GM23338 (cell line): ENCODE measurements around the gene MPPED1. TPM values are rescaled to one million over a fixed set of nuclear protein-coding genes. Genes with fewer than 3 reads are reported as not detected.

ENCODE experiments used
- ATAC-seq: fragments of 200-7000 bp; cut with Tn5 transposase; 3 replicates; pipeline ENCODE4 v1.9.1; 2020
- DNase-seq: peaks from one replicate; pipeline ENCODE4 v3.0.0-alpha.2; 2015; ENCODE audit warnings: low spot score
- H2AFZ ChIP-seq: fragments of 200-600 bp; sonication (generic); 2 replicates; pipeline ENCODE4 v1.8.0; 2016; ENCODE audit warnings: antibody characterized with exemption, mild to moderate bottlenecking, moderate library complexity
- H3F3A ChIP-seq: fragments of 200-600 bp; sonication (generic); replicated peaks from 2 replicates; pipeline ENCODE4 v1.8.0; 2017; ENCODE audit warnings: antibody characterized with exemption, mixed run types, low read depth
- H3K27ac ChIP-seq: fragments of 200-600 bp; sonication (generic); 2 replicates; pipeline ENCODE4 v1.6.1; 2016; ENCODE audit warnings: low read depth
- H3K27me3 ChIP-seq: fragments of 200-600 bp; sonication (generic); 2 replicates; pipeline ENCODE4 v1.8.0; 2016; ENCODE audit warnings: mild to moderate bottlenecking, mixed run types, moderate library complexity; ENCODE audit not compliant: insufficient read depth
- H3K36me3 ChIP-seq: fragments of 200-600 bp; sonication (generic); 2 replicates; pipeline ENCODE4 v1.8.0; 2016; ENCODE audit warnings: mild to moderate bottlenecking; ENCODE audit not compliant: insufficient read depth
- H3K4me1 ChIP-seq: fragments of 200-600 bp; sonication (generic); 2 replicates; pipeline ENCODE4 v1.8.0; 2016; ENCODE audit warnings: mild to moderate bottlenecking, moderate library complexity; ENCODE audit not compliant: insufficient read depth
- H3K4me2 ChIP-seq: fragments of 200-600 bp; sonication (generic); 2 replicates; pipeline ENCODE4 v1.7.1; 2017; ENCODE audit warnings: mixed run types
- H3K4me3 ChIP-seq: fragments of 200-600 bp; sonication (generic); 2 replicates; pipeline ENCODE4 v1.6.1; 2016; ENCODE audit warnings: mixed run types
- H3K79me2 ChIP-seq: fragments of 200-600 bp; sonication (generic); replicated peaks from 2 replicates; pipeline ENCODE4 v1.8.0; 2017; ENCODE audit warnings: mild to moderate bottlenecking; ENCODE audit not compliant: insufficient read depth
- H3K9me2 ChIP-seq: fragments of 200-600 bp; sonication (generic); 2 replicates; pipeline ENCODE4 v1.8.0; 2017; ENCODE audit not compliant: insufficient read depth
- H4K20me1 ChIP-seq: fragments of 200-600 bp; sonication (generic); replicated peaks from 2 replicates; pipeline ENCODE4 v1.8.0; 2017; ENCODE audit warnings: mild to moderate bottlenecking; ENCODE audit not compliant: insufficient read depth
- H3K27ac Mint-ChIP-seq: 2 replicates; pipeline ENCODE4 v1.8.0; 2020; ENCODE audit warnings: inconsistent platforms, mild to moderate bottlenecking, moderate library complexity, mixed read lengths
- H3K27me3 Mint-ChIP-seq: 3 replicates; pipeline ENCODE4 v1.8.0; 2022; ENCODE audit warnings: low read depth, mild to moderate bottlenecking, moderate library complexity, mixed read lengths, inconsistent platforms; ENCODE audit not compliant: insufficient read depth, poor library complexity
- H3K36me3 Mint-ChIP-seq: 3 replicates; pipeline ENCODE4 v1.8.0; 2021; ENCODE audit warnings: low read depth, mild to moderate bottlenecking, inconsistent platforms, moderate library complexity, mixed read lengths
- H3K4me1 Mint-ChIP-seq: 3 replicates; pipeline ENCODE4 v1.8.0; 2020; ENCODE audit warnings: mild to moderate bottlenecking, inconsistent platforms, mixed read lengths
- H3K4me3 Mint-ChIP-seq: 3 replicates; pipeline ENCODE4 v1.8.0; 2021; ENCODE audit warnings: moderate library complexity, mild to moderate bottlenecking, inconsistent platforms, mixed read lengths
- H3K9me3 Mint-ChIP-seq: 3 replicates; pipeline ENCODE4 v1.8.0; 2020; ENCODE audit warnings: moderate library complexity, mild to moderate bottlenecking, inconsistent platforms, mixed read lengths
- CREB1 ChIP-seq: fragments of 250-450 bp; sonication (Bioruptor Pico); IDR thresholded peaks from 2 replicates; pipeline ENCODE4 v1.5.0; 2020; ENCODE audit warnings: low read depth, mild to moderate bottlenecking, moderate library complexity
- EZH2phosphoT487 ChIP-seq: fragments of 200-600 bp; sonication (generic); IDR thresholded peaks from one replicate; pipeline ENCODE4 v1.8.1; 2018; ENCODE audit warnings: antibody characterized with exemption; ENCODE audit not compliant: unreplicated experiment
- JUNB ChIP-seq: IDR thresholded peaks from one replicate; pipeline ENCODE4 v1.6.1; 2016; ENCODE audit warnings: antibody characterized with exemption; ENCODE audit not compliant: unreplicated experiment
- ZNF114 ChIP-seq: fragments of 250-450 bp; sonication (Bioruptor Pico); IDR thresholded peaks from 2 replicates; pipeline ENCODE4 v1.5.0; 2020; ENCODE audit warnings: mild to moderate bottlenecking, moderate library complexity
- ZNF331 ChIP-seq: fragments of 250-450 bp; sonication (Bioruptor Pico); IDR thresholded peaks from 2 replicates; pipeline ENCODE4 v1.5.0; 2020; ENCODE audit warnings: low read depth, mild to moderate bottlenecking, moderate library complexity
- polyA plus RNA-seq: library from polyadenylated mRNA; unstranded; fragments of >200 nt; fragmentation: Nextera tagmentation; extraction: Ambion mirVana; gene quantifications from 2 replicates; pipeline ENCODE4 v1.2.1, GENCODE V29; 2016
- total RNA-seq: library from RNA; depleted of rRNA; stranded (reverse); fragments of >200 nt; shearing (Covaris generic); gene quantifications from 2 replicates; pipeline ENCODE4 v1.2.3, GENCODE V29; 2014
- TF ChIP-seq, protein P1 (sequence below): IDR thresholded peaks from 2 replicates; pipeline ENCODE4 v1.6.1; 2016; ENCODE audit warnings: antibody characterized with exemption
- TF ChIP-seq, protein P2 (sequence below), 2 experiments: fragments of 200-600 bp in 1 of 2; sonication (generic) in 1 of 2; conservative IDR thresholded peaks; 2 replicates each; pipeline versions ENCODE4 v1.5.1 to v1.6.1; 2016 to 2017; ENCODE audit warnings: antibody characterized with exemption in 2 of 2, low read depth in 2 of 2, mild to moderate bottlenecking in 2 of 2, moderate library complexity in 1 of 2

The MPPED1 gene
- total and polyA plus RNA-seq, 2 experiments from 2014 or later = 0.56 TPM; not detected in 1

DNA sequence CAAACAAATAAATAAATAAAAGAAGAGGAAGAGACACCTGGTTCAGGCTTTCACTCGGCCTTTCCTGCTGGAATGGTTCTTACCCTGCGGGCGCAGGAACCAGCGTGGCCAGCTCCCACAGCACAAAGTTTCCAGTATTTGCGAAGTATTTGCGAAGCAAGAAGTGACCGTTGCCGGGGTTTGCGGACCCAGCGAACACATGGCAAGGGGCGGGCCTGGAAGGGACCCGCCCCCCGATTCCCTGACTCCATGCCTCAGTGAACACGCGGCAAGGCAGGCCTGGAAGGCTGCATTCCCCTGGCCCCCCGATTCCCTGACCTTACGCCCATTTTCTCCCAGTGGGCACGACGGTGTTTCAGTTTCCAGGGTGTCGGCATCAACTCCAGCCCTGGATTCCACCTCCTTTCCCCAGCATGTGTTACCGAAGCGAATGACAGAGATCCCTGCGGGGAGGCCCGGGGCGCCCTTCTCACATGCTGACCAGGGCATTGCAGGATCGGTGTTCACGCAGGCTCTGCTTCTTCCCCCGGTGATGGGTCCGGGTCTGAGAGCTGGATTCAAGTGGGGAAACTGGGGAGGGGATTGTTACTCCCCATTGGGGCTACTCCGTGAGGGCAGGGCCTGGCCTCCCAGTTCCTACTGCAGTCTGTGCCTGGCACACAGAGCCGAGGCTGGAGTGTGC lies 102.8 kb downstream of the MPPED1 start (continued):
- no peak for TF ChIP-seq ZNF114 (CRISPR knock-in tag)
- TF ChIP-seq, protein P1, sequence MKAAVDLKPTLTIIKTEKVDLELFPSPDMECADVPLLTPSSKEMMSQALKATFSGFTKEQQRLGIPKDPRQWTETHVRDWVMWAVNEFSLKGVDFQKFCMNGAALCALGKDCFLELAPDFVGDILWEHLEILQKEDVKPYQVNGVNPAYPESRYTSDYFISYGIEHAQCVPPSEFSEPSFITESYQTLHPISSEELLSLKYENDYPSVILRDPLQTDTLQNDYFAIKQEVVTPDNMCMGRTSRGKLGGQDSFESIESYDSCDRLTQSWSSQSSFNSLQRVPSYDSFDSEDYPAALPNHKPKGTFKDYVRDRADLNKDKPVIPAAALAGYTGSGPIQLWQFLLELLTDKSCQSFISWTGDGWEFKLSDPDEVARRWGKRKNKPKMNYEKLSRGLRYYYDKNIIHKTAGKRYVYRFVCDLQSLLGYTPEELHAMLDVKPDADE = no peak
- TF ChIP-seq JUNB = no peak

DNA sequence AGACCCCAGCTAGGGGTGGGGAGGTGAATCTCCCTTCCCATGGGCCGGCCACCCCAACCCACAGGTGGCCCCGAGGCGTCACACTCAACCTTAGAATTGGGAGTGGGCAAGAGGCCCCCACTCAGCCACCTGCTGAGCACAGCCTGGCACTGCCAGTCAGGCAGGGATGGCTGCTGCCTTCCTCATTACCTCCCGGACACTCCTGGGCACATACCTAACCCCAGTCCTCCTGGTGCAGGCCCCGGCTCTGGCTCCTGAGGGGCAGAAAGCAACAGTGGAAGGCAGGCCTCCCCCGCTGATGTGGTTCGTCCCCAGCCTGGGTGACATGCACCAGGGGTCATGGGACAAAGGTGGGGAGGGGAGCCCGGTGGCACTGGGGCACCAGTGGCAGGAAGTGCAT lies 103.6 kb downstream of the MPPED1 start:
- H3K27ac ChIP-seq = no peak overlapping the region
- ATAC-seq (no peak), DNase-seq (no peak)
- no peak overlapping the region for H3K4me3 ChIP-seq
- no peaks in the 10 kb centered on the region for H3K9me2 ChIP-seq
- H3K27me3 ChIP-seq = no peaks in the 10 kb centered on the region
- no peaks in the 10 kb centered on the region for H3F3A ChIP-seq
- no peaks in the 10 kb centered on the region for H3K79me2 ChIP-seq
- Mint-ChIP-seq H3K27me3 (peaks cover 5% of the 10 kb centered on the region), H3K4me1 (no peaks in the 10 kb centered on the region), H3K27ac (no peak overlapping the region), H3K4me3 (no peak overlapping the region), H3K9me3 (no peaks in the 10 kb centered on the region; the same call in 2 of the 3 replicates), H3K36me3 (no peaks in the 10 kb centered on the region)
- no peaks in the 10 kb centered on the region for H3K36me3 ChIP-seq
- no peaks in the 10 kb centered on the region for H4K20me1 ChIP-seq
- no peak overlapping the region for H2AFZ ChIP-seq
- H3K4me2 ChIP-seq = no peak overlapping the region
- no peak for TF ChIP-seq EZH2phosphoT487
- no peak for TF ChIP-seq CREB1 (CRISPR knock-in tag)
- TF ChIP-seq ZNF331 (CRISPR knock-in tag) = no peak
- H3K4me1 ChIP-seq = no peaks in the 10 kb centered on the region

DNA sequence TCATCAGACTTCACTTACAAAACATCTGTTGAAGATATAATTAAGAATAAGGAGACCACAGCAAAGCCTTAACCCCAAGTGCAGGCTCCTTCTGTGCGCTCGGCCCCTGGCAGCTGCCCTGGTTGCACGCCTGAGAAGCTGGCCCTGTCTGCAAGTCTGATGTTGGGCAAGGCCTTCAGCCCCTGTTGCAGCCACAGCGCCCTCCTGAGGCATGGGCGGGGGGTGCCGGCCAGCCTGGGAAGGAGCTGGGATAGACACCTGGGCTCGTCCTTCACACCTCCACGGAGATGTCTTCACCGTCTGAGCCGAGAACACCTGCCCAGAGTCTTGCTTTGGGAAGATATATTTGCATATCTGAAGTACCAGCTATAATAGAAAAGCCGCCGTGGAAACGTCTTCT lies 104.1 kb downstream of the MPPED1 start:
- ATAC-seq = peak; percentile 92

More for the DNA sequence above, 104.1 kb downstream of the MPPED1 start:
- Histone ChIP-seq H3K9me2 (no peaks in the 10 kb centered on the region), H3K36me3 (no peaks in the 10 kb centered on the region), H3F3A (no peaks in the 10 kb centered on the region), H3K27me3 (no peaks in the 10 kb centered on the region), H3K4me2 (no peak overlapping the region), H4K20me1 (no peaks in the 10 kb centered on the region), H2AFZ (no peak overlapping the region), H3K79me2 (no peaks in the 10 kb centered on the region), H3K27ac (no peak overlapping the region), H3K4me1 (no peaks in the 10 kb centered on the region), H3K4me3 (no peak overlapping the region)
- Mint-ChIP-seq H3K4me3 (no peak overlapping the region), H3K27me3 (peaks cover 3% of the 10 kb centered on the region), H3K4me1 (no peaks in the 10 kb centered on the region), H3K9me3 (no peaks in the 10 kb centered on the region; the same call in 2 of the 3 replicates), H3K27ac (no peak overlapping the region), H3K36me3 (no peaks in the 10 kb centered on the region)
- TF ChIP-seq, protein P2, sequence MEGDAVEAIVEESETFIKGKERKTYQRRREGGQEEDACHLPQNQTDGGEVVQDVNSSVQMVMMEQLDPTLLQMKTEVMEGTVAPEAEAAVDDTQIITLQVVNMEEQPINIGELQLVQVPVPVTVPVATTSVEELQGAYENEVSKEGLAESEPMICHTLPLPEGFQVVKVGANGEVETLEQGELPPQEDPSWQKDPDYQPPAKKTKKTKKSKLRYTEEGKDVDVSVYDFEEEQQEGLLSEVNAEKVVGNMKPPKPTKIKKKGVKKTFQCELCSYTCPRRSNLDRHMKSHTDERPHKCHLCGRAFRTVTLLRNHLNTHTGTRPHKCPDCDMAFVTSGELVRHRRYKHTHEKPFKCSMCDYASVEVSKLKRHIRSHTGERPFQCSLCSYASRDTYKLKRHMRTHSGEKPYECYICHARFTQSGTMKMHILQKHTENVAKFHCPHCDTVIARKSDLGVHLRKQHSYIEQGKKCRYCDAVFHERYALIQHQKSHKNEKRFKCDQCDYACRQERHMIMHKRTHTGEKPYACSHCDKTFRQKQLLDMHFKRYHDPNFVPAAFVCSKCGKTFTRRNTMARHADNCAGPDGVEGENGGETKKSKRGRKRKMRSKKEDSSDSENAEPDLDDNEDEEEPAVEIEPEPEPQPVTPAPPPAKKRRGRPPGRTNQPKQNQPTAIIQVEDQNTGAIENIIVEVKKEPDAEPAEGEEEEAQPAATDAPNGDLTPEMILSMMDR (conservative IDR thresholded peaks at IDR 0.05; ENCODE audit: low read depth in 2 of 2) = peak; percentile 67 to 84
- no peak for TF ChIP-seq CREB1 (CRISPR knock-in tag)
- peak; percentile 68 for DNase-seq
